GM19455 (cell line): ENCODE results near the gene KIF26B.

Experiments
- ATAC-seq: cut with Tn5 transposase; IDR thresholded peaks from one replicate; pipeline ENCODE4 v1.9.1; 2021; ENCODE audit not compliant: unreplicated experiment

The KIF26B gene

DNA sequence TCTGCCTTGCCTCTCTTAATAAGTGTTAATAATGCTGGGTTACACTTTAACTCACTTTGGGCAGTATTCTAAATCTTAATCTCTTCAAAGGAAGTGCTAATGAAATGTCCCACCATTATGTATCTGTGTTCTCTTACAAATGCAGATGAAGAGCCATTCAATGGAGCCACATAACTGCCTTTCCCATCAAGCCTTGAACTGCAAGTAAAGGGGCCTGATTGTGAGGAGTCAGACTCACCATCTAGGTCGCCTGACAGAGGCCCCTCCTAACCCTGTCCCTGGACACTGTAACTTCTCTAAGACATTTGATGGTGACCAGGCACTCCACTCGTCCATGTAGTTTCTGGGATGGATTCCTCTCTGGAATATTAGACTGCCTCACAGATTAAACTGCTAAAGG lies 329.4 kb downstream of the KIF26B start:
- no peak for ATAC-seq

- ATAC-seq, result no peak
Observed at GRCh38 chr1:245485996-245486395, 331.2 kb downstream of the KIF26B start.

GRCh38 chr1:245486775-245487470 lies 332.1 kb downstream of the KIF26B start:
- no peak for ATAC-seq

- ATAC-seq, result no peak
Observed at GRCh38 chr1:245488346-245489129, 333.8 kb downstream of the KIF26B start.

DNA sequence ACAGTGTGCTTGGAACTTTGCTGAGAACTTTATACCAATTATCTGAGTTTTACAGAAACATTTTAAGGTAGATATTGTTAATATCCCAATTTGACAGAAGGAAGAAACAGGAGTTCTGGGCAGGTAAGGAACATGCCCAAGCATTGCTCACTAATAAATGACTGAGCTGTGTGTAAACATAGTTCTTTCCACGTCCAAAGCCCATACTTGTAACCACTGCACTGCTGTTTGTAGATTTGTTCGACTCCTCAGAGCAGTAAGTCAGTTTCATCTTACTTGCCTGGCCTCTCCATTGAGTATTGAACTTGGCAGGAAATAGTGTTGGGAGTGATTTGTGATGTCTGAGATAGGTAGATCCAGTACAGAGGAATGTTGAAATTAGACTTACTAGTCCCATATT lies 335.1 kb downstream of the KIF26B start:
- no peak for ATAC-seq

DNA sequence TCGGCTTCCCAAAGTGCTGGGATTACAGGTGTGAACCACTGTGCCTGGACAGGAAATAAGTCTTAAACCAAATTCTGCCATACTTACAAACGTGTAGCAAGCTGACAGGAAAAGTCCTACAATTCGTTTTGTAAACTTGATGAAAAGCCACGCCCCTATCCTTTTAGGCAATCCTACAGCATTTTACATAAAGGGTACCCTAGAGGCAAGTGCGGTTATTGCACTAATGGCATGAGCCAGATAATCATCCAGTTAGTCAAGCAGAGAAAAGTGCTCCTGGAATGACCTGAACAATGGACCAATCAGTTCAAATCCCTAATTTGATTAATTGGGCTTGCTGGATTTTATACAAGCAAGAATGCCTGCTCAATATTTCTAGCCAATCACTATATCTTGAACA lies 338.2 kb downstream of the KIF26B start:
- ATAC-seq, result no peak

- ATAC-seq, result no peak
Observed at GRCh38 chr1:245495681-245496080, 340.9 kb downstream of the KIF26B start.

GRCh38 chr1:245500546-245500945 lies 345.8 kb downstream of the KIF26B start:
- ATAC-seq, result no peak

DNA sequence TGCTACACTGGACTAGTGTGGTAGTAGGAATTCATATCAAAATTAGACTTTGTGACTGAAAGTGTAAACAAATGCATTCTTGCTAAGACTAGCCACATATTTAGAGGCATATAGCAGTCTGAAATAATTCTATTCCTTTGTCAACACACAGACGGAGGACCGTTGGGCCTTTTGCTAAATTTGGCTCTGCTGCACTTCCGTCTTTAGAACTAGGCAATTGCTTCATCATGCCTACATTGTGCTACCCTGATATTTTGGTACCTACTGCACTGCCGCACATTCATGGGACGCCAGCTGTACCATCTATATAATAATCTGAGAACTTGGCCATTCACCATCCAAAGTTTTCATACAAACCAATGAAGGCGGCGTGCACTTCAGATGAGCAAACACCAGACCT lies 346.8 kb downstream of the KIF26B start:
- no peak for ATAC-seq

GRCh38 chr1:245503548-245503947 lies 348.8 kb downstream of the KIF26B start:
- ATAC-seq, result no peak

DNA sequence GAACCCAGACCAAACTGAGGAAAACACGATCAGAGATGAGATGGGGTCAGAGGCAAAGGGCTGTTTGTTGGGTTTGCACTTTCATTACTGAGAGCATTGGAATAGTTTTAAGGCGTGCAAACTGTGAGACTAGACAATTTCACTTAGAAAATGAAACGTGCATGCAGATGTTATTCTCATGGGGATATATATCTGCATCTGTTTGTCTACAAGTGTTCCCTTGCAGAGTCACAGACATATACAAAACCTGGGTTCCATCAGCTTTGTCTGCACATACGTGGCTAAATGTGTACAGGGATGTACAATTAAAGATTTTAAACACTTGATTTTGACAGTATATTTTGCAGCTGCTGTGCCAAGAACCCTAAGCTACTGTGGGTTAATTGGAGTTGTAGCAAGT lies 355.4 kb downstream of the KIF26B start:
- ATAC-seq, result no peak

GRCh38 chr1:245512181-245512888 lies 357.6 kb downstream of the KIF26B start:
- ATAC-seq, result no peak

GRCh38 chr1:245512980-245513578 lies 358.3 kb downstream of the KIF26B start:
- no peak for ATAC-seq

DNA sequence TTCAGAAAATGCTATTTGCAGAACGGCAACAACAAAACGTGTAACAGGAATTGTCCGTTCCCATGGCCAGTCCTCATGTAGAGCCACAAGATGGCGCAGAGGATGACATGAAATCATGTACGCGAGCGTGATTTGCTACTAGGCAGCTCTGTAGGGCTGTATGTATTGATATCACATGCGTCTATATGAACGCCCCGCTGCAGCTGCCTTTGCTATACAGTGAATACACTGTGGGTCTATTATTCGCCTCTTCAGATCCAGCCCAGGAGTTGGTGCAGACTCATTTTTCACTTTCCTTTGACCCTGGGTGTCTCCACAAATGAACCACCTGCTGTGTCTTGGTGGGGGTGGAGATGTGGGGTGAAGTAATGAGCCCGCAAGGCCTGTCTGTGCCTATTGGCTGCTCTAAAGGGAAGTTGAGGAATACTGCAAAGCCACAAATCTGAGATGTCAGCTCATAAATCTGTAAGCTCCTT lies 361.5 kb downstream of the KIF26B start:
- ATAC-seq, result no peak

DNA sequence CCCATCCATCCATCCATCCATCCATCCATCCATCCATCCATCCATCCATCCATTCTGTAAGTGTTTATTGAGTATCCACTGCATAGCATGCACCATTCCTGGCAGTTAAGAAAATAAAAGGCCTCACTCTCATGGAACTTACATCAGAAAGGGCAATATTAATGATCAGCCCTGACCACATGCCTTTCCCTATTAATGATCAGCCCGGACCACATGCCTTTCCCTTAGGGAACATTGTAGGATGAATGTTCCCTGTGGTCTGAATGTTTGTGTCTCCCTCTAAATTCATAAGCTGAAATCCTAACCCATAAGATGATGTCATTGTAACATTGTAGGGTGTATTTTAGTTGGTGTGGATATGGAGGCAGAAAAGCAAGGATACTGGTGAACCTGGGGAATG lies 365.8 kb downstream of the KIF26B start:
- ATAC-seq, result no peak

DNA sequence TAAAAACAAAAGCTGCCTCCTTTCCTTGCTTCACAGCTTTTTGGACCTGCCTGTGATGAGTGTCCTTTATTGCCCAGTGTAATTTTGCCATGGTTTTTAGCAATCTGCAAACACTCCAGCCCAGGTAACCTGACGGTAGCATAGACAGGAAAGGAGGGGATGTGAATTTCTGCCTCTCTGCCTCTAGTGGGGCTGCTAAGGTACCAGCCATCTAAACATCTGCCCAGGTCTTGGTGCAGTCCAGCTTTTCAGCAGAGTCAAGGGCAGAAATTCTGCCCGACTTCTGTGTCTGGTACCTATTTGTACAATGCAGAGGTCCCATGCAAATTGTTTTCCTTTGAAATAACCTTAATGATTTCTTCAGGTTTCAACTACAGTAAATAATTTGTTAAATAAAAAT lies 371.4 kb downstream of the KIF26B start:
- no peak for ATAC-seq

- no peak for ATAC-seq
Observed at GRCh38 chr1:245528258-245528635, 373.5 kb downstream of the KIF26B start.

DNA sequence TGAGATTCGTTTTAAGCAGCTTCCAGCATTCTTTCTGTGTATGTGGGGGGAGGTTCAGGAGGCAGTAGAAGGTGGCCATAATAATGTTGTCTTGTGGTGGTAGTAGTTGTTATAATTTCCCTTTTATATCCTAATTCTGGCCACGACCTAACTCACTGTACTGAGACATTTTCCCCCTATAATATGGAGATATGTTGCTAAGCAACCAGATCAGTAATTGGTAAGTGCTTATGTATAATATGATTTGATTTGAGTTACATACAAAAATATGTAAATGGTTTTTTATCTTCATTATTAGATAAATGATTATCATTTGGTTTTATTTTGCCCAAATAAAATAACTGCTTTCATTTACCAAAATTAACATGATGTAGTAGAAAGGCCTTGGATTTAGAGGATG lies 376.2 kb downstream of the KIF26B start:
- no peak for ATAC-seq

DNA sequence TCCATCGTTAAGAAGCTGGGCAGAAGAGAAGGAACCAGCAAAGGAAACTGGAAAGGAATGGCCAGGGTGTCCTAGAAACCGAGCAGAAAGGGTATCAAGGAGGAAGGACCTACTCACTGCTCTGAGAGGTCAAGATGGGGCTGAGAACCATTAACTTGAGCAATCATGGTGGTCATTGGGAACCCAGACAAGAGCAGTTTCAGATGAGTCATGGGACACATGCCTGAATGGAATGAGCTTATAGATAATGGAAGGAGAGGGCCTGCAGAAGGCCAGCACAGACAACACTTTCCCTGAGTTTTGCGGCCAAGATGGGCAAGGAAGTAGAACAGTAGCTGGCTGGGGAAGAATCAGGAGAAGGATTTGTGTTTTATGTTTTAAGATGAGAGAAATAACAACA lies 383.2 kb downstream of the KIF26B start:
- no peak for ATAC-seq

GRCh38 chr1:245538671-245539070 lies 383.9 kb downstream of the KIF26B start:
- ATAC-seq, result no peak

GRCh38 chr1:245541369-245541768 lies 386.6 kb downstream of the KIF26B start:
- ATAC-seq, result no peak
